GM19025 (cell line): ENCODE data around the gene SEMA3F.

Experiments used
- ATAC-seq: cut with Tn5 transposase; IDR thresholded peaks from one replicate; pipeline ENCODE4 v1.9.1; 2021; ENCODE audit warnings: mild to moderate bottlenecking, low read depth, moderate library complexity; ENCODE audit not compliant: unreplicated experiment

Gene SEMA3F

GRCh38 chr3:50190936-50191660 is 36.0 kb downstream of the SEMA3F start, which contains the start of gene GNAT1:
TSS of gene GNAT1 (plus strand) at chr3:50191610. CDS start at chr3:50191726, 116 bp downstream.
- ATAC-seq: no peak

- ATAC-seq: no peak
Observed at GRCh38 chr3:50192124-50192523, 37.0 kb downstream of the SEMA3F start.

- ATAC-seq: no peak
Observed at GRCh38 chr3:50192689-50193141, 37.6 kb downstream of the SEMA3F start.

- ATAC-seq: no peak
Observed at GRCh38 chr3:50193286-50193685, 38.2 kb downstream of the SEMA3F start.

- ATAC-seq: no peak
Observed at GRCh38 chr3:50193746-50194127, 38.6 kb downstream of the SEMA3F start.

- ATAC-seq: no peak
Observed at GRCh38 chr3:50194128-50194902, 39.2 kb downstream of the SEMA3F start.

GRCh38 chr3:50194903-50195500 is 39.9 kb downstream of the SEMA3F start:
- ATAC-seq: no peak

- ATAC-seq: no peak
Observed at GRCh38 chr3:50195501-50196252, 40.6 kb downstream of the SEMA3F start.

- no peak for ATAC-seq
Observed at GRCh38 chr3:50196253-50196801, 41.2 kb downstream of the SEMA3F start.

GRCh38 chr3:50201573-50202315 is 46.6 kb downstream of the SEMA3F start:
- no peak for ATAC-seq

GRCh38 chr3:50202353-50203112 is 47.4 kb downstream of the SEMA3F start:
- ATAC-seq: no peak

- no peak for ATAC-seq
Observed at GRCh38 chr3:50203113-50203808, 48.1 kb downstream of the SEMA3F start.

- no peak for ATAC-seq
Observed at GRCh38 chr3:50203809-50204803, 49.0 kb downstream of the SEMA3F start.

- ATAC-seq: no peak
Observed at GRCh38 chr3:50204804-50205412, 49.8 kb downstream of the SEMA3F start, which contains the start of gene SLC38A3. TSS of gene SLC38A3 (plus strand) at chr3:50205271. CDS start at chr3:50214200, 8,929 bp downstream.

GRCh38 chr3:50205413-50206276 is 50.5 kb downstream of the SEMA3F start:
- ATAC-seq: no peak
